ENCODE measurements around the gene NNT. TPM values are rescaled to one million over a fixed set of nuclear protein-coding genes. Genes with fewer than 3 reads are reported as not detected.

The NNT gene
- total and polyA plus RNA-seq, 9 of the 15 experiments (the other 6 are each of a cell fraction or from before 2014, with no cell fraction given) = 21.9 to 68.6 (median 42.2) TPM

DNA sequence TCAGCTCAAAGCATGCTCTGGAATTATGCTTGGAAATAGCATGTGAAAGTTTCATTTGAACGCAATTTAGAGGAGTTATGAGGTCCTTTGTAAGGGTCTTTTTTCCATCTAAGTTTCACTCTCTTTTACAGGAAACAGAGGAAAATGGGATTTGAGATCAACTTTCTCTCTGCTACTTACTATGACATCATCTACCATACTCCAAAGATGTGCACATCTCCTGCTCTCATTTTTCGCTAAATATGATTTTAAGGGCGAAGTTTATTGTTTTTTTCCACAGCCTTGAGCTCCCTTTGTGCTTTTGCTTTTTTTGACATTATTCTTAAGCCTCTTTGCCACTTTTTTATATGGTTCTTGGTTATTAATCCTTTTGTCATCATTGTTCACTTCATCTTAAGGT is 125.6 kb downstream of the NNT start:
- TF ChIP-seq ATF7 (IDR thresholded peaks at IDR 0.05) (peak; percentile 15; the same call in 1 of the 2 replicates), ZKSCAN3 (CRISPR knock-in tag; IDR thresholded peaks at IDR 0.05) (no peak)
- in situ Hi-C loops (cut with MboI) (no loop called here), intact Hi-C loops (cut with micrococcal nuclease) (no loop called here)
- Histone ChIP-seq H3K9me3 (replicated peaks; ENCODE audit: control insufficient read depth, insufficient read depth, low read depth, low read length) (no peaks in the 10 kb centered on the region), H3K27me3 (ENCODE audit: control insufficient read depth in 2 of 2, insufficient read depth in 2 of 2, low read length in 2 of 2) (no peaks in the 10 kb centered on the region), H3K4me3 (no peak overlapping the region), H3K9me1 (ENCODE audit: control insufficient read depth, insufficient read depth, low read length) (no peaks in the 10 kb centered on the region), H4K20me1 (replicated peaks; ENCODE audit: control insufficient read depth, insufficient read depth, low read length) (no peaks in the 10 kb centered on the region), H3K4me2 (ENCODE audit: insufficient read depth, low read length) (no peak overlapping the region), H3K4me1 (replicated peaks in 1 of 2; ENCODE audit: control insufficient read depth in 2 of 2, insufficient read depth in 2 of 2, low read length in 2 of 2) (no peaks in the 10 kb centered on the region), H3K36me3 (ENCODE audit: control insufficient read depth, insufficient read depth, low read length) (no peaks in the 10 kb centered on the region), H3K79me2 (ENCODE audit: control insufficient read depth, insufficient read depth, low read length) (no peaks in the 10 kb centered on the region), H2AFZ (ENCODE audit: low read depth, low read length) (no peak overlapping the region), H3K27ac (ENCODE audit: extremely low read depth, low read depth, low read length) (no peak overlapping the region), H3K9ac (ENCODE audit: insufficient read depth in 1 of 2, low read depth in 2 of 2, low read length in 2 of 2) (no peak overlapping the region)
- DNase-seq (ENCODE audit: extremely low read depth in 1 of 4, low spot score in 3 of 4) = no peak
- 0% methylated on average over 3 of the region's 3 CpGs for WGBS (ENCODE audit: insufficient coverage, low coverage, missing lambda C conversion rate)
- BruUV-seq (replicated peaks) = no TSS peak
- POLR2A ChIA-PET = no interaction called here
- no peak for ATAC-seq
- no peak for FAIRE-seq
- CTCF ChIA-PET (ENCODE audit: low intra/inter-chr PET ratio) = no interaction called here

DNA sequence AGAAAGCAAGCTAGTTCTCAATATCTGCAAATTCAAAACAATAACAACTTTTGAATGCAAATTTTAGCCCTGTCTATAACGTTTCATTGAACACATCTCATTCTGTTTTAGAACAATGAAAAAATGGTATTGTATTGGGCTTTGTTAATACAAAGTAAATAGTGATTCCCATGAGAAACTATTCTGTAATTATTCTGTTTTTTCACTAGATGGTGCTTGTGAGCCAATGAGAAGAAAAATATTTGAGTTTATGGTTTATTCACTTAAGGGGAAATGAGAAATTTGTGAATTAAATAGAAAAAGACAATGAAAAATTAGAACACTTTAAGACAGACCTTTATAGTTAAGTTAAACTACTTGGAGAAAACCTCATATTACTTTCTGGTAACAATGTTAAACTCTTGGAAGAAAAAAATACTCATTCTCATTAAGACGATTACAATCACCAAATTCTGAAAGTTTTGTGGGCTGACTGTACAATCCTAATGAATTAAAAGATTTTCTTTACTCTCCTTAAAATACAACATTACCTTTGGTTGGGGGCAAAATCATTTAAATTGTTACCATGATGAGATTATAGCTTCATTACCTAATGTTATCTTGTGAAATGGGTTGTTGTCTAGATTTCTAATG is 127.0 kb downstream of the NNT start:
- Histone ChIP-seq H3K36me3 (ENCODE audit: control insufficient read depth, insufficient read depth, low read length) (no peaks in the 10 kb centered on the region), H3K9me1 (ENCODE audit: control insufficient read depth, insufficient read depth, low read length) (no peaks in the 10 kb centered on the region), H3K27ac (ENCODE audit: extremely low read depth, low read depth, low read length) (no peak overlapping the region), H3K4me1 (replicated peaks in 1 of 2; ENCODE audit: control insufficient read depth in 2 of 2, insufficient read depth in 2 of 2, low read length in 2 of 2) (no peaks in the 10 kb centered on the region), H3K4me3 (no peak overlapping the region), H3K4me2 (ENCODE audit: insufficient read depth, low read length) (no peak overlapping the region), H3K9me3 (replicated peaks; ENCODE audit: control insufficient read depth, insufficient read depth, low read depth, low read length) (no peaks in the 10 kb centered on the region), H3K79me2 (ENCODE audit: control insufficient read depth, insufficient read depth, low read length) (no peaks in the 10 kb centered on the region), H4K20me1 (replicated peaks; ENCODE audit: control insufficient read depth, insufficient read depth, low read length) (no peaks in the 10 kb centered on the region), H3K9ac (ENCODE audit: insufficient read depth in 1 of 2, low read depth in 2 of 2, low read length in 2 of 2) (no peak overlapping the region), H2AFZ (ENCODE audit: low read depth, low read length) (no peak overlapping the region), H3K27me3 (ENCODE audit: control insufficient read depth in 2 of 2, insufficient read depth in 2 of 2, low read length in 2 of 2) (no peaks in the 10 kb centered on the region)
- peak; percentile 49; the same call in 2 of the 3 replicates for ATAC-seq
- ChIA-PET CTCF (ENCODE audit: low intra/inter-chr PET ratio) (interaction anchor here (0.7 kb wide), 2 partner anchors 147 to 603 kb away, joined by 3 read pairs; no protein-coding TSS in a partner anchor), POLR2A (no interaction called here)
- intact Hi-C loops (cut with micrococcal nuclease) = loop anchor here (5.0 kb wide), 2 partner anchors 602 to 1042 kb away; no protein-coding TSS in a partner anchor
- in situ Hi-C loops (cut with MboI) = no loop called here
- 2% methylated on average over 2 of the region's 2 CpGs for WGBS (ENCODE audit: insufficient coverage, low coverage, missing lambda C conversion rate)
- FAIRE-seq = no peak
- no TSS peak for BruUV-seq (replicated peaks)
- peak in 1 of 4 experiments; percentile 25 for DNase-seq (ENCODE audit: extremely low read depth in 1 of 4, low spot score in 3 of 4)
- TF ChIP-seq, protein P1, sequence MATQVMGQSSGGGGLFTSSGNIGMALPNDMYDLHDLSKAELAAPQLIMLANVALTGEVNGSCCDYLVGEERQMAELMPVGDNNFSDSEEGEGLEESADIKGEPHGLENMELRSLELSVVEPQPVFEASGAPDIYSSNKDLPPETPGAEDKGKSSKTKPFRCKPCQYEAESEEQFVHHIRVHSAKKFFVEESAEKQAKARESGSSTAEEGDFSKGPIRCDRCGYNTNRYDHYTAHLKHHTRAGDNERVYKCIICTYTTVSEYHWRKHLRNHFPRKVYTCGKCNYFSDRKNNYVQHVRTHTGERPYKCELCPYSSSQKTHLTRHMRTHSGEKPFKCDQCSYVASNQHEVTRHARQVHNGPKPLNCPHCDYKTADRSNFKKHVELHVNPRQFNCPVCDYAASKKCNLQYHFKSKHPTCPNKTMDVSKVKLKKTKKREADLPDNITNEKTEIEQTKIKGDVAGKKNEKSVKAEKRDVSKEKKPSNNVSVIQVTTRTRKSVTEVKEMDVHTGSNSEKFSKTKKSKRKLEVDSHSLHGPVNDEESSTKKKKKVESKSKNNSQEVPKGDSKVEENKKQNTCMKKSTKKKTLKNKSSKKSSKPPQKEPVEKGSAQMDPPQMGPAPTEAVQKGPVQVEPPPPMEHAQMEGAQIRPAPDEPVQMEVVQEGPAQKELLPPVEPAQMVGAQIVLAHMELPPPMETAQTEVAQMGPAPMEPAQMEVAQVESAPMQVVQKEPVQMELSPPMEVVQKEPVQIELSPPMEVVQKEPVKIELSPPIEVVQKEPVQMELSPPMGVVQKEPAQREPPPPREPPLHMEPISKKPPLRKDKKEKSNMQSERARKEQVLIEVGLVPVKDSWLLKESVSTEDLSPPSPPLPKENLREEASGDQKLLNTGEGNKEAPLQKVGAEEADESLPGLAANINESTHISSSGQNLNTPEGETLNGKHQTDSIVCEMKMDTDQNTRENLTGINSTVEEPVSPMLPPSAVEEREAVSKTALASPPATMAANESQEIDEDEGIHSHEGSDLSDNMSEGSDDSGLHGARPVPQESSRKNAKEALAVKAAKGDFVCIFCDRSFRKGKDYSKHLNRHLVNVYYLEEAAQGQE (IDR thresholded peaks at IDR 0.05; ENCODE audit: borderline replicate concordance) = peak; percentile 68
- TF ChIP-seq, protein P1 (CRISPR knock-in tag; IDR thresholded peaks at IDR 0.05; ENCODE audit: low read depth) = no peak
- TF ChIP-seq RAD21 (CRISPR knock-in tag; conservative IDR thresholded peaks at IDR 0.05 in 1 of 2, IDR thresholded peaks at IDR 0.05 in 1 of 2) = peak; percentile 94 to 96

Data from K562 (cell line).